HG03432 (cell line): ENCODE results near the gene KMT2E.
A peak's percentile ranks its signal among the peaks of the same experiment; 100 is the strongest.

ENCODE experiments used
- ATAC-seq: cut with Tn5 transposase; IDR thresholded peaks from one replicate; pipeline ENCODE4 v1.9.1; 2021; ENCODE audit warnings: mild to moderate bottlenecking, moderate library complexity; ENCODE audit not compliant: unreplicated experiment

Gene KMT2E

DNA sequence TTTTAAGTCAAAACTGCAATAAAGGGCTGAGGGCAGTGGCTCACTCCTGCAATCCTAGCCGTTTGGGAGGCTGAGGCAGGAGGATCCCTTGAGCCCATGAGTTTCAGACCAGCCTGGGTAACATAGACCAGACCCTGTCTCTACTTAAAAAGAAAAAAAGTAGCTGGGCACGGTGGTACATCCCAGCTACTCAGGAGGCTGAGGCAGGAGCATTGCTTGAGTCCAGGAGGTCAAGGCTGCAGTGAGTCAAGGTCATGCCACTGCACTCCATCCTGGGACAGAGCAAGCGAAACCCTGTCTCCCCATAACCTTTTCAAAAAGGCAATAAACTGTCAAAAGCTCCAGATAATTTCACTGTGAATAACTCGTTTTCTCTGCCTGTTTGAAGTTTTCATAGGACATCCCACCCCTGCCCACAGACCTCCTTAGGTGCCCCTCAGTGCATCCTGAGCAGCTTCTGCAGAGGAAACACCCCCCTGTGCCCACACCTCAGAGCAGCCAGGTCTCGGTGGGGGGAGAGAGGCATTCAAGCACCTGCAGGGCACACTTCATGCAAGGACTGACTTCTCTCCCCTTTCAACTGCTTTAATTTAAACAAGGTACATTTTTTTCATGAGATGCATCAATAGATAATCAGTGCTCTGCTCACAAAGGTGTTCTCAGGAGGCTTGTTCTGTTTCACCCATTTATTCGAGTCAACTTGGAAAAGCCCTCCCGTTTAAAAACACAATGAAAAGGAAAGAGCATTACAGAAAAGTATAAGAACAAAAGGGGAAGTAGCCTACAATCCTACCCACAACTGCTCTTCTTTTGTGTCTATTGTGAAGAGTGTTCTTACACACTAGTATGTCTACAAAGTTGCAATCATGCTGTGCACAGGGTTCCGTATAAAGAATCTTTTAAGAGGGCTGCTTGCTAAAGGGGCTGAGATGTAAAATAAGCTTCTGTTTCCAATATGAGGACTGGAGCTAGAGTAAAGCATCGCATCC, 104.9 kb downstream of the KMT2E start:
- no peak for ATAC-seq

- no peak for ATAC-seq
Measured at GRCh38 chr7:105122619-105123018, 108.6 kb downstream of the KMT2E start.

- no peak for ATAC-seq
Measured at GRCh38 chr7:105125745-105126144, 111.7 kb downstream of the KMT2E start.

DNA sequence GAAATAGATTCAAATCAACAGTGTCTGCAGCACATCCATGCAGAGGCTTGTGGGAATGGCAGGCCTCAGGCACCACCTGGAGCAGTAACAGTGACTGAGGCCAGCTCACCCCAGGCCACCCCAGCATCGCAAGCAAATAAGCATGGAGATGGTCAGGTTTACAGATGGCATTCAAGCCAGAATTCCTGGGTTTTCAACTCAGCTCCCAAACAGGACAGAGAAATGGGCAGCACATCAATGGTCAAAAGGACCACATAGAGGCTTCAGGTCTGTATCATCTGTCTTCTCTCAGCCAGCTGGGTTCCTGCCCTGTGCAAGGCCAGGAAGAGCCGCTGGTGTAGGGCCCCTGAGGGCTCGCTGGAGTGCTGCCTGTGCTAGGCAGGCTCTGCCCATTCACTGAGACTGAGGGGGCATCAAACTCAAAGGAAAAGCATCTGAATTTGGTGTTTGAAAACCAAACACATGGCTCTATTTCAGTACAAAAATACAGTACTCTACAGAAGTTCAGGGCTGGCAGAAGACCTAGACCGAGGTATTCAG, 112.5 kb downstream of the KMT2E start:
- ATAC-seq = no peak

- ATAC-seq = no peak
Measured at GRCh38 chr7:105127179-105127578, 113.2 kb downstream of the KMT2E start.

DNA sequence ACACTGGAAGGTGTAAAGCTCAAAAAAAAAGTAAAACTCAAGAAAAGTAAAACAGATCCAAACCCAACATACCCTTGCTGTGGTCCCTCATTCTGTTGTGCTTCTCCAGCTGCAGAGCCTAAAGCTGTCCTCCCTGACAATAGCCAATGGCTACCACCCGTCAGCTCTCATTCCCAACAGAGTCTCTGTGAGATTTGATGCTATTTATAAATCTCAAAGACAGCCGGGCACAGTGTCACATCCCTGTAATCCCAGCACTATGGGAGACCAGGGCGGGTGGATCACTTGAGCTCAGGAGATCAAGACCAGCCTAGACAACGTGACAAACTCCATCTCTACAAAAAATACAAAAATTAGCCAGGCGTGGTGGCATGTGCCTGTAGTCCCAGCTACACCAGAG, 116.0 kb downstream of the KMT2E start:
- ATAC-seq = no peak

GRCh38 chr7:105130580-105130979, 116.6 kb downstream of the KMT2E start:
- no peak for ATAC-seq

- peak; percentile 87 for ATAC-seq
Measured at GRCh38 chr7:105131033-105131656, 117.1 kb downstream of the KMT2E start.

DNA sequence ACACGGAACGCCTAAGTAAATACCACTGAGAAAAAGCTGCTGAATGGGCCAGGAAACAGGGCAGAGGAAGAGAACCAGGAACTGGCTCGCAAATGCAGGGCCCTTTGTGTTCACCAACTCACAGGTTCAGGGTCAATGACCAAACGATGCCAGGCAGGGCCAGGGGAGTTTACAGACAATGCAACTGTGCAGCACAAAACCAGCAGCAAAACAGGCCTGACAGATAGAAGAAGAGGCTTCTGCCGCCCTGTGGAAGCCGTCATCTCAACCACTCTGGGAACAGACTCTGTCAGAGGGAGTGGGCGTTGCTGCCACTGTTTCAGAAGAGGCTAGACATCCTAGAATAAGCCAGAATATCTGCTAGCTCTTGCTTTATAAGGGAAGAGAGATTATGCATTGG, 117.9 kb downstream of the KMT2E start:
- no peak for ATAC-seq

DNA sequence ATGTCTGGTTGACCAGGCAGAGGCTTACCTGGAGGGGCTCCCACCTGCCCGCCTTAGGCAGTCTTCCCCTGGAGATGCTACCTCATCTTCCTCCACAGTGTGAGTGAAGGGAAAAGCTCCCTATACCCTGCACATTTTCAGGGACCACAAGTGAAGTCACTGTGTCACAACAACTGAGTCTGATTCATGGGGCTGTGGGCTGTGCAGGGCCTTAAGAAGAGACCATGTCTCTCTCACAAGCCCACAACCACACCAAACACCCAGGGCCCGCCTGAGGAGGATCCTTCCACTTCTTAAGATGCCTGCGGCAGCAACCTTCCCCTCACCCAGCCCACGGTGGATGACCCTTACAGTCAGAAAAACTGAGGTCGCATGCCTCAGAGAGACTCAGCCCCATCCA, 118.3 kb downstream of the KMT2E start:
- no peak for ATAC-seq

DNA sequence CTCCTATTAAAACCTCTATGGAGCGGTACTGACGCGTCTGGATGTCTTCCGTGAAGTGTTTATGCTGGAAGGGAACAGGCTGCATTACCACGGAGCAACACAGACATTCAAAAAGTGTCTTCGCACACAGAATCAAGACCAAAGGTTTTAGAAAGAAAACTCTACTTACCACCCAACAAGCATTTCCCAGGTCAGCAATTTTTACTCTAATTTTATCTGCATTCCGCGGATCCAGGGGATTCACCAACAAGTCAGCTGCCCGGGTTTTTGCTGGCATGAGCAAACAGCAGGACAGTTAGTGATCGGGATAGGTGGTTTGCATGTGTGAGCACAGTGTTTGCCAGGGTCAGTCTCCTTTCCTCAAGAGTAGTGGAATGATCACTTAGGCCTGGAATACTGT, 118.8 kb downstream of the KMT2E start:
- no peak for ATAC-seq

DNA sequence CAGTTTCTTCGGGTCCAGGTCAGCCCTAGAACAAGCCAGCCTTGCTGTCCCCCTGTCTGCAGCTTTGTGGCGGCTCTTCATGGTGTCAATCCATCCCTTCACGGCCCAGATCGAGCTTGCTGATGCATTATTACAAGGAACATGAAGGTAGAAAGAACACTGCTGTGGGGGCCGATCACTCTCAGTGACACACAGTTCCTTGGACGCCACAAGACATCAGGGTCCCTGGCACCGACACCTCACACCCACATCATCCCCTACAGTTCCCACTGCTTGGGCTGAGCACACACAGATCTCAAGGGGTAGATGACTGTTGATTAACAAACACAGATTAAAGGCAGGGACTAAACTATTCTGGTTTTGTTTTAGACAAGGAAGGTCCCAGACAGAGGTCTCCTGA, 119.4 kb downstream of the KMT2E start:
- no peak for ATAC-seq

GRCh38 chr7:105133986-105134655, 120.1 kb downstream of the KMT2E start:
- no peak for ATAC-seq

DNA sequence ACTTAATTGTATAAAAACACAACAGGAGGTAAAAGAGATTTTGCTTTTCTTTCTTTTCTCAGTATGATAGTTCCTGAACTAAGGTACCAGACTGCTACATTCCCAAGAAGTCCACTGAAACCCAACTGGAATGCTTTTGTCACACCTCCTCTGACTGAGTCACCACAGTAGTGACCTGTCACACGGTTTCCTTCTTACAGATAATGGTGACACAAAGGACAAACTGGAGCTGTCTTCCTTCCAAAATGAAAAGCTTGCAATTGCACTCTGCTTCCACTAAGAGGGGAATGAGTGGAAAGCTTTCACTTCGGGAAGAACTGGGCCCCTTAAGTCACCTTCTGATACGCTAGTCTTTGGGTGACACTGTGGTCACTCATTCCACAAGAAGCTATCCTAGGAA, 122.2 kb downstream of the KMT2E start:
- ATAC-seq = no peak

DNA sequence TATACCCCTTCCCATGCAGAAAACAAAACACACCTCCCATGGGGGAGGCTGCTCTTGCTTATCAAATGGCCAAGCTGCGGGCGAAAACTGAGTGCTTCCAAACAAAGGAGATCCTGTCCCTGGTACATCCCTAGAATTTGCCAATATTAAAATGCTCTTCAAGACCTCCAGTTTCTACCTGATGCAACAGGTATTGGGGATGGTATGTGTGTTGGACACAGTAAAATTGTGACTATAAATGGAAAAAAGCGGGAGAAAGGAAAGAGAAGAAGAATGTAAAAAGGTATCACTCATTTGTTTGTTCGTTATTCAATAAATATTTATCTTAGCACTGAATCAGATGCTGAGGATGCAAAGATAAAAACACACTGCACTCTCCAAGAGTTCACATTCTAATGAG, 123.9 kb downstream of the KMT2E start:
- no peak for ATAC-seq

GRCh38 chr7:105139381-105139780, 125.4 kb downstream of the KMT2E start:
- ATAC-seq = no peak

- no peak for ATAC-seq
Measured at GRCh38 chr7:105141068-105141467, 127.1 kb downstream of the KMT2E start.

GRCh38 chr7:105149827-105150226, 135.8 kb downstream of the KMT2E start:
- no peak for ATAC-seq

DNA sequence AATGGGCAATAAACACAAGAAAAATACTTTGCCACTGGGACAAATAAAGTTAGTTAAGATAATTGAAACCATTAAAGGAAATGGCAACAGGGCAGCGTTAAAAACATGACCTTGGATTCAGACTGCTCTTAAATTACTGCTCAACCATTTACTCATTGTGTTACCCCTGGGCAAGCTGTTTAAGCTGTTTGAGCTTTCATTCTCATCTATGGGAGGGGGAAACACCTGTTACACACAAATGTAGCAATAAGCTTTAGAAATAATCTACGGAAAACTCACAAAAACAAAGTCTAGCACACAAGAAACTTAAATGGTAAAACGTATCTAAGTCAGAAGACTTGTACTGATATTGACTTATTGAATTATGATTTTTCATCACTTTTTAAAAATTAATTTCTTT, 137.1 kb downstream of the KMT2E start:
- no peak for ATAC-seq

GRCh38 chr7:105153531-105153930, 139.5 kb downstream of the KMT2E start:
- no peak for ATAC-seq

- no peak for ATAC-seq
Measured at GRCh38 chr7:105154084-105154483, 140.1 kb downstream of the KMT2E start.
